COLO829 (cell line): Measurements from ENCODE around the gene TUT1.
A peak's percentile ranks its signal among the peaks of the same experiment; 100 is the strongest.
"Not testable (repeated sequence)": the region's sequence is repeated elsewhere in the genome, so short reads cannot be mapped to it uniquely, and the experiment has no call there.

Experiments
- DNase-seq: peaks from one replicate; pipeline ENCODE4 v3.0.0; 2012; ENCODE audit warnings: low spot score

Gene TUT1

DNA sequence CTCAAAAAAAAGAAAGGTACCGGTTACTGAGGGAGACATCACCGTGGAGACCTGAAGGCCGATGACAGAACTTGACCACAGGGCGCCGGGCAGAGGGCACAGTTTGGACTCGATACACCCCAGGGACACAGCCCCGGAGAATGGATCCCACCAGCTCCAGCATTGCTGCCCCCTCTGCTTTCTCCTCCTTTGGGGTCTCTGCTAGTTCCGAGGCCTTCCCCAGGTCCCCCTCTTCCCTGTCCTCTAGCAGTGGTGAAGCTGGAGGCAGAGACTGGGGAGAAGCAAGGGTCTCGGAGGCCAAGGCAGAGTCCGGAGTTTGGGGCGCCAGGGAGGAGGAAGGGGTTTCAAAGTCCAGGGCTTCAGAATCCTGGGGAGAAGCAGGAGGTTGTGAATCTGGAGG is 12.8 kb downstream of the TUT1 start:
- DNase-seq = no peak

DNA sequence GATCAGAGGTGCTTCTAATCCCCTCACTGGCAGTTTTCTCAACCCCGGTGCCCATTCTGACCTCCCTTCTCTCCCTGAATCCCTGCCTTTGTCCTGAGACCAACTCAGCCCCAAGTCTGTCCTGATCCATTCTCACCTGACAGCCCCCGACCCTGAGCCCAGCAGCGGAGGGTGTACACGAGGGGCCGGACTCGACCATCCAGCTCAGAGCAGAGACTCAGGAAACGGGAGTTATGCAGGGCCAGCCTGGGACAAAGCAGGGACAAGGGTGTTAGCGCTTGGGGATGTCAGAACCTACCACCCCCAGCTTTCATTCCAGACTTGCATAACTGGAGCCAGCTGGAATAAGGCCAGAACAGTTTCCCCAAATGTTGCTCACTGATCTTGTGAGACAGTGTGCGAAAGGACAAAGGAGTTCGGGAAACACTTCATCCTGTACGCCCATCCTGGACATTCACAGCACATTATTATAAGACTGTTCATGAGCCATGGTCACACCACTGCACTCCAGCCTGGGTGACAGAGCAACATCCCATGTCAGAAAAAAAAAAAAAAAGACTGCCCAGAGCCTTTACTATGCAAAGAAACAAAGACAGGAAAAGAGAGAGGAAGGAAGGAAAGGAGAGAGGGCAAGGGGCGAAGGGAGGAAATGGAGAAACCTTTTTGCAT is 14.1 kb downstream of the TUT1 start:
- DNase-seq = no peak

DNA sequence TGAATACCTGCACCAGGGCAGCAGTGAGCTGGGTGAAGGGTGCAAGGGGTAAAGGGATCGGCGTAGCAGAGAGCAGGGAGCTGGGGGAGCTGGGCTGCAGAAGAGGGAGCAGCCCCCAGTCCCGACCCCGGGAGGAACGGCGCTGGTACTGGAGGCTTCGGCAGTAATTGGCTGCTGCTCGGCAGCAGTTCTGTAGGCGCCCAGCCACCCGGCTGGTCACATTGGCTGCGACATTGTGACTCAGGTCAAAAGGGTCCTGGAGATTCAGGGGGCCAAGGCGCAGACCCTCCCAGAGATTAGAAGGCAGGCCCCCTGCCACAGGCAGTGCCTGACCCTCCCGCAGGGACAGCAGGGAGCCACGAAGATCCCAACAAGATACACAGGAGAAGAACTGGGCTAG is 15.5 kb downstream of the TUT1 start:
- DNase-seq = no peak

DNA sequence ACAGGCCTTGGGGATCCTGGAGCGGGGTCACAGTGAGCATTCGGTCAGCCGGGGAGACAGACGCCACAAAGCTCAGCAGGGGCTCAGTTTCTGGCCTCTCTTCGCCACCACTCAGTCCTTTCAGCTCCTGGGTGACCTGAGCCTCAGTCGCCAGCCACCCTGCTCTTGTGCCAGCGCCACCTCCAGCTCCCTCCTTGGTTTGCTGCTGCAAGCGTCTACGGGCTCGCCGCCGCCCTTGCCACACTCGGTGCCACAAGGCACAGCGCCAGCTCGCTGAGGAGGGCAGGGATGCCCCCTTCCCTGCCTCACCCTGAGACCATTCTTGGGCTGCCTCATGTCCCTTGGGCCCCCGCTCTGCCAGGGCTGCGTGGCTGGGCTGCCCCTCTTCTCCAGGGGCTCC is 16.2 kb downstream of the TUT1 start:
- no peak for DNase-seq

DNA sequence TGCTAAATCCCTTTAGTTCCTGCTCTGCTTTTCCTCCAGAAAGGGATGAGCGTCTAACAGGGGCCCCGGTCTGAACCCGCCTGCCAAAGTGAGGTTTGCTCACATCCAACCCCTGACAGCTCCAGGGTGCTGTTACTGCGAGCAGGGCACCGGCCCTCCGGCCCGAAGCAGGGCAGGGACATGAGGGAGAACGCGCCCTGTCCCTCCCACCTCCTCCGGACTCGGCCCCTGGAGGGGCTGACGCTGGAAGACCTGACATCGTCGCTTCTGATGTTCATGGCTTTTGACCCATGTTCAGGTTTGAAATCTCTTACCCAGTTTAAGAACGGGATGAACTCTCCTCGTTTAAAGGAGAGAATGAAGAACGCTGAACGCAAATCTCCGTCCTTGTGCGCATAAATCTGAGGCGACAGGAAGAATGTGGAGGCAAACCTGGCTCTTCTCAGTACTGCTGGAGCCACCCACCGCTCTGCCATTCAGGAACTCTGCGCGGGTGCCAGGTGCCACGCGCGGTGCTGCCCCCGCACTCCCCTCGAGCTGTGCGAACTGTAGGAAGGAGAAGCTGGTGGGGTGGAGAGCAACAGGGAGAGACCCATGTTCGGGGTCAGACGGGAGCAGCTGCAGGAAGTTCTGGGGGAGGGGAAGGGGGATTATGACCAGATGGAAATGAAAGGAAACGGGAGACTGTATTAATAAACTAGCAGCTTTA is 16.8 kb downstream of the TUT1 start:
- peak; percentile 22 for DNase-seq

DNA sequence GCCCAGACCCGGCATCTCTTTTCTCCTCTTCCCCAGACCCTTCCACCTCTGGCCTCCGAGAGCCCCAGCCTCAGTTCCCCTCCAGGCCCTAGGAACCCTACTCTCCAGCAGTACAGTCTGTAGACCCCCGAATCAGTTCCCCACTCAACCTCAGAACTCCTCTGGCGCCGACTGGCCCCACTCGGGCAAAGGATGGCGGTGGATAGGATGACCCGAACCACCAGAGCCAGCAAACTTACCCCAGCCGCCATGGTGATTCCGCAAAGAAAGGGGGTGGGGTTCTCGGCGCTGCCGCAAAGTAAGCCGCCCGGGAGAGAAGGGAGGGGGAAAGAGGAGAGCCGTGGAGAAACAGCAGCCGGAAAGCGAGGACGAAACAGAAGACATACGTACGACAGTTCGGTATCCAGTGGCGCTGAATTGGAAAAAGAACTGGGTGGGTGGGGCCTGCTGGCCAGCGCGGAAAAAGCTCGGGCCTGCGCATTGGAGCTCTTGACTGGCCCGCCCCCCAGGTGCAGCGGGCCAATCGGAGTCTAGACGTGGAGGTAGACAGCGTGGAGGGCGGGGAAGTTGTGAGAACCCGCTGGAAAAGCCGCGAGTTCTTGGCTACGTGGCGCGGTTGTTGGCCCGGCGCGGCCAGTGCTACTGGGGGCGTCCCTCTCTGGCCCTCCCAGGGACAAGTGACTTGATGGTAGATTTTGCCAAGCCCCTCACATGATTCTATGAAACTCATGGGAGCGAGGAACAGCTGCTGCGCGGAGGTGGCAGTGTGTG is 17.5 kb downstream of the TUT1 start, which contains the start of gene EEF1G:
TSS of gene EEF1G (minus strand) at position 300 of the 771 bp plus-strand sequence. CDS start at position 251, 49 bp downstream.
- peak; percentile 99 for DNase-seq

DNA sequence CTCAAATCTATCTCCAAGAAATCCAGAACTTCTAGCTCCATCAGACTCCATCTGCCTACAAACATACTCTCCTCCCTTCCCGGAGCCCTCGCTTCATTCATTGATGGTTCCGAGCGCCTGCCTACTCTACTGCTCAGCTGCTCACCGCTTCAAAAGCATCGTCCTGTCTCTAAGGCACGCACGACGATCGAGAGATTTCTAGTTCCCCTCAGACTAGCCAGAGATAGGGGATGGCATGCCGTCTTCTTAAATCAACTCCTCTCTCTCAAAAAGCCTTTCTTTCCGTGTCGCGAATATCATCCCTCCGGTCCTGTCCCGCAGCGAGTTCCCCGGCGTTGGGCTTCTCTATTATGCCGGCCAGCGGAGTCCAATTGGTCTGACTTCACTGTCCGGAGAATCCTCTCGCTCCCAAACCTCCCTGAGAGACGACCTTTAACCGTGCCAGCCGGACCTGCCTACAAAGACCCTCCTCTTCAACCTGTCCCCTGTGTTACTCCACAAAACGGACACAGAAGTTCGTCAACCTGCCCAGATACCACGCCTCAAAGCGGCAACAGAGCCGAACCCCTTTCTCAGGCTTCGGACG is 18.2 kb downstream of the TUT1 start:
- no peak for DNase-seq

DNA sequence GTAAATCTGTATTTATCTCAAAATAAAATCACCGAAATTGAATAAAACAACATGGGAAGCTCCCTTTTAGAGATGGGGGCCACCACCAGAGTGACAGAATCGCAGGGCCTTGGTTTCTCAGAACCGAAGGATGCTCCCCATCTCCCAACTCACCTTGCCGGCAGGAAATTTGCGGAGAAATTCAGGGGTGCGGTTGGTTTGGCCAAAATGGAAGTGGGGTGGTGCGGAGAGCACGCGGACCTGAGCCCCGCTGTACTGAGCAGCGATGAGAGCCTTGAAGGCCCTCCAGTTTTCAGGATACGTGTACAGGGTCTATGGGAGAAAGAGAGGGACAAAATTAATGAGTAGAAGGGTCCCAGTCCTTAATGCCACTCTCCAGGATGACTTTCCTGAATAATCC is 18.9 kb downstream of the TUT1 start:
- no peak for DNase-seq

DNA sequence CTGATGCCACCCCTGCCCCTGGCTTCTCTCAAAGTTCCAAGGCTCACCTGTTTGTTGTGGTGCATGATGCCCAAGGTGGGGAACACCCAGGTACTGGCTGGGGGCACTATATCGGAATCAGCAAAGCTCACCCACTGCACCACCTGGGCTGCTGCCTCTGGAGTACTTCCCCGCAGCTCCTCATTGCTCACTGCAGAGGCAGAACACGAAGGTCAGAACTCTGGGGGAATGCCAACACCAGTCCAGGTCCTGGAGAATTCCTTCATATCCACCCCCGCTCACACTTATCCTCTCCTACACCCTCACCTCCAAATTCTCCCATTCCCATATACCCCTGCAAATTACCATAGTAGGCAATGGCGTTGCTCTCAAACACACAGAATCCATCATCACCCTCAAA is 19.8 kb downstream of the TUT1 start:
- DNase-seq = not testable (repeated sequence)

DNA sequence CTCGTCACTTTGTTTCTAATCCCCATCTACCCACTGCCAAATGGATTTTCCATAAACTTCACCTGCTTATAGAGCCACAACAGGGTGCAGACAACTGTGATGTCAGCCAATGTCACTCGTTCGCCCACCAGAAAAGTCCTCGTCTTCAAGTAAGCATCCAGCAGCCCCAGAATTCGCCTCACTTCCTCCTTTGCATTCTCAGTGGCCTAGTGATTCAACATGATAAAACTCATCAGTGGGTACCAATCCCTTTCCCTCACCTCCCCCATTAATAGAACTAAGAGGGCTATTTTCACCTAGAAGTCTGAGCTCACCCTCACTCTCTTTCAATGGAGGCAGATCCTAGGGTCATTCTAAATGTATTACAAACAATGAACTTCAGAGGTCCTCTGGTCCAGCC is 20.4 kb downstream of the TUT1 start:
- DNase-seq = not testable (repeated sequence)

DNA sequence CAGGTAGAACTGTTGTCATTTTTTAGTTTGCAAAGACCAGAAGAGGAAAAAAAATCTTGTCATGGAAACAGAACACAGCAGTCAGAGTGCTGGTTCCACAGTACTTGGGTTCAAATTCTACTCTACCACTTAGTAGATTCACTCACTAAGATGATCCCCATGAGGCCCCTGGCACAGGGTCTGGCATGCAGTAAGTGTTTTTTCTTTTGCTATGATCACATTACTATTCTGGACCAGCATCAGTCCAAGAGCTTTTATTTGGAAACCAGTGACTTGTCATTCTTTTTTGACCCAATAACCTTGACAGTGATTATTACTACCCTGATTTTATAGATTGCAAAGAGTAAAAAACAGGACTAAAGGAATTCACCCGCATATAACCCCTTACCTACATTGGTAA is 21.7 kb downstream of the TUT1 start:
- DNase-seq = no peak

DNA sequence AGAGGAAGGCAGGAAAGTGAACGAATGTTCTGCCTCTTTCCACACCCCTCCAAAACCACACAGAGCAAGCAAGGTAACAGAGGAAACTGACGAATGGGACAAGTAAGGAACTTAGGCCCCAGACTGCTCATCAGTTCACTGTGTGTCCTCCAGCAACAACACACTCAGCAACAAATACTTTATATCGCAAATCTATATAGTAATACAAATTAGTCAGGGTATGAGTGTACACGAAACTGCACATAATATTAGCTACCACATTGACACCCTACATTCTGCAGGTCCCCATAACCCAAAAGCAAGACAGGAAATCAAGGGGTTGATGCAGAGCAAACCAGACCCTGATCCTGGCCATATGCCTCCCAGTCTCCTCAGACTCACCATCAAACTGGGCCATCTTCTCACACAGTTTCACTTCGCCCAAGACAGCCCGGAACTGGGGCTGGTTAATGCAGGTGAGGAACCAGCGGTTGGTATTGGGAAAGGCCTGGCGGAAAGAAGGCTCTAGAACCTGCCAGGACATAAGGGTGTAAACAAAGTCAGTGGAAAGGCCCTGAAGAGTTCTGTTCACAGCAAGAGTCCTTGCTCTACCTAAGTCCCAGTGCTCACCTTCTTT is 24.2 kb downstream of the TUT1 start:
- DNase-seq = no peak

DNA sequence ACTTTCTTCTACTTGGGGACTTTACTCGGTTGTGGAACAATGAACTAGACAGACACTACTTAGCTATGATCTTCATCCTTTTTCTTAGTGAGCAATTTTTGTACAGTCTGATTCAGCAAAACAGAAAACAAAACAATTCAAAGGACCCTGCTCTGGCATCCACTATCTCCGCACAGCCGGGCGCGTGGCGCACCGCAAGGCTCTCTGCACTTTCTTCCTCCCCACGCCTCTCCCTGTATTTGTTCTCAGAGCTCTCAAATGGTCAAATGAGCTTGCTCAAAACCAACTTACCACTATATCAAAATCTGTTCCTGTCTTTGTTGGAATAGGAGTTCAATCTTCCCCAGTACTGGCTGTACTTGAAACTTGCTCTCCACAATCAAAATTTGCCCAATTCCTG is 25.1 kb downstream of the TUT1 start:
- no peak for DNase-seq

DNA sequence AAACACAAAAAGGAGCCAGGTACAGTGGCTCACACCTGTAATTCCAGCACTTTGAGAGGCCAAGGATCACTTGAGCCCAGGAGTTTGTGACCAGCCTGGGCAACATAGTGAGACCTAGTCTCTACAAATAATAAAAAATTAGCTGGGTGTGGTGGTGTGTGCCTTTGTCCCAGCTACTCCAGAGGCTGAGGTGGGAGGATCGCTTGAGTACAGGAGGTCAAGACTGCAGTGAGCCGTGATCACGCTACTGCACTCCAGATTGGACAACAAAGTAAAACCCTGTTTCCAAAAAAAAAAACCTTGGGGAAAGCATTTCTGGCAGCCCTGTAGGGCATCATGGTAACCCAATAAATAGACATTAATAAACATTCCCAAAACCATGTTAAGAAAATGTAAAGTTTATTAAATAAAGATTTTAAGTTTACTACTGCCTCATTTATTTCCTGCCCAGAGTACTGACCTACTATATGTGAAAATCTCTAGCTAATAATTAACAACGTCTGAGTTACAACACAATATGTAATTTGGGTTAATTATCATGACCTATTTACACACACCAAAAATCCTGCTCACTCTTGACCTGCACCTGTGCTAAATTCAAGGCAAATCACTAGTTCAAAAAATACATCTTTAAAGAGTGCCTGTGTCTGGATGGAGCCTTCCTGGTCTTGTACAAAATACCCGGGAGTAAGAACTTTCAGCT is 26.1 kb downstream of the TUT1 start:
- no peak for DNase-seq

DNA sequence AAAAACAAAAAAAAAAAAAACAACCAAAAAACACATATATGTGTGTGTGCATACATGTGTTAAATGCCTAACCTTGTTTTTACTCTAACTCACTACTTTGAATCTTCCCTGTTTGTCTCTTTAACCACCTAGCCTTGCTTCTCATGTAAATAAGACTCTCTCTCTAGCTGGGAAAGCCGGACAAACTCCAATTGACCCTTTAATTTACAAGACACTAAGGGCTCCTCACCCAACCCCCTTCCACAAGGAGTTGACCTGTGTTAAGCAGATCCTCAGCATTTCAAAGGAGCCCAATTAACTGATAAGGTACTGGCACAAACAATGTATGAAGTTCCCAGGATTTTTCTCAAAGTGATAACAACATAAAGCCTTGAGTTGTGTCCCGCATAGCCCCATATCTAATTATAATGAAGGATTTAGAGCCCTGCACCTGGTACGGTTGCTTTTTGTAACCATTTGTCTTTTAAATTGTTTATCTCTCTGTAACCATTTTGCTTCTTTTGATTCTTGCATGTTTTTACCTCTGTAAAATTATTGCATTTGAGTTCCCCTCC is 29.6 kb downstream of the TUT1 start:
- not testable (repeated sequence) for DNase-seq

DNA sequence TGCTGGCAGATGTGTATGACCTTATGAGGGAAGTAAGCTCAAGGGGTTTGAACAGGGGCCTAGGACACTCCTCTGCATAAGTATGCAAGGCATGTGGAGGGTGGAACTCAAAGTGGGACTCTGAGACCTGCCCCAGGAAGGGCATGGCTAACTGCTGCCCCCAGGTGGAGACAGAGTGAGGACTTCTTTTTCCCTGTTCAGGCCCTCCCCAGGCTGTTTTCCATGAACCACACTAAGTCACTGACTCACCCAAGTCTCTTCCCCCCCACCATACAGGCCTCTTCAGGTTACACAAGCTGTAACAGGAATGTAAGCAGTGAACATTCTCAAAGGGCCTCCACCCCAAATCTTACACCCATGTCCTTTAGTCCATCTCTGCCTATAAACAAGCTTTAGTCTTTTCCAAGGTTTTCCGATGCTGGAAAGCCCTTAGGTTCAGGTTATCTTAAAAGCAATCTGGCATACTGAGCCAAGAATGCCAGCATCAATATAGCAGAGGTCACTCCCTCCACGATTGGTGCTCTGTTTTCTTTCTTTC is 30.7 kb downstream of the TUT1 start:
- peak; percentile 75 for DNase-seq

DNA sequence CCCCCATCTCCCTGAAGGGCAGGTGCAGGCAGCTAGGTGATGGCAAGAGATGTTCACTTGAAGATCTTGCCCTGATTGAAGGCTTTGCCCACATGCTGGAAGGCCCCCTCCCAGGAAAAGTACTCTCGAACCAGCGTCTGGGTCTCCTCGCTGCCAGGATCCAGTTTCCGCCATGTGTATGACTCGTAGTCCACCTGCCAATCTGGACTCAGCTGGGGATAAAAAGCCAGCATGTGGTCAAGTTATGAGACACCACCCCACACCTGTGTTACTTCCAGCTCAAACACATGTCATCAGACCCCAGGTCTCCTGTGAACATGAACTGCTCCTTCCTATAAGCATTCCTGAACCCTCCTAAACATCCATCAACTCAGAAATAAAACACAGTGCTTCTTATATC is 31.7 kb downstream of the TUT1 start:
- not testable (repeated sequence) for DNase-seq

DNA sequence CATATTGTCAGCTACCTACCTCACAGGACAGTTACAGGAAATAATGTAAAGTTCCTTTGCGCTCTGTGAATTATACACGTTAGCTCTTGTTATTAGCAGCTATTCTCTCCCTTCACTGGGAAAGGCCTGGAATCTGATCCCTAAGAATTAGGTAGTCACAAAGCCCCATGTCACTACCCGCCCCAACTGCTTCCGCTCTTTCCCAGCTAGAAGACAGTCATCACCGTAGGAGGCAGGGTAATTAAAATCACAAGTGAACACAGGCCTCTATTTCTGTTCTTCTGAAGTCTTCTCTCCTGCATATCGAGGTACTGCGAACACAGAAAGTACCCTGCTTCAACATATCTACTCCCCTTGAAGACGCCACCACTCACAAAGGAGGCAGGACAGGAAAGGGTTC is 32.1 kb downstream of the TUT1 start:
- no peak for DNase-seq

DNA sequence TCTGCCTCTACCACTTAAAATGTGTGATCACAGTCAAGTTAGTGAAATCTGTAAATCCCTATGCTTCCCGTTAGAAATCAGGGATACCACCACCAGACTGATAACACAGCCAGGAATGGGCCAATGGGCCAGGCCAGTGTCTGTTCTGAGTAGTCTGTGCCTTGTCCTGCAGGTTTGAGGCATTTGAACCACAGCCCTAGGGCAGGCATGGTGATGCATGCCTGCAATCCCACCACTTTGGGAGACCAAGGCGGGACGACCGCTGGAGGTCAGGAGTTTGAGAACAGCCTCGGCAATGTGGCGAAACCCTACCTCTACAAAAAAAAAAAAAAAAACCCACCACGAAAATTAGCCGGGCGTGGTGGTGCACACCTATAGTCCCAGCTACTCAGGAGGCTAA is 32.7 kb downstream of the TUT1 start:
- no peak for DNase-seq

DNA sequence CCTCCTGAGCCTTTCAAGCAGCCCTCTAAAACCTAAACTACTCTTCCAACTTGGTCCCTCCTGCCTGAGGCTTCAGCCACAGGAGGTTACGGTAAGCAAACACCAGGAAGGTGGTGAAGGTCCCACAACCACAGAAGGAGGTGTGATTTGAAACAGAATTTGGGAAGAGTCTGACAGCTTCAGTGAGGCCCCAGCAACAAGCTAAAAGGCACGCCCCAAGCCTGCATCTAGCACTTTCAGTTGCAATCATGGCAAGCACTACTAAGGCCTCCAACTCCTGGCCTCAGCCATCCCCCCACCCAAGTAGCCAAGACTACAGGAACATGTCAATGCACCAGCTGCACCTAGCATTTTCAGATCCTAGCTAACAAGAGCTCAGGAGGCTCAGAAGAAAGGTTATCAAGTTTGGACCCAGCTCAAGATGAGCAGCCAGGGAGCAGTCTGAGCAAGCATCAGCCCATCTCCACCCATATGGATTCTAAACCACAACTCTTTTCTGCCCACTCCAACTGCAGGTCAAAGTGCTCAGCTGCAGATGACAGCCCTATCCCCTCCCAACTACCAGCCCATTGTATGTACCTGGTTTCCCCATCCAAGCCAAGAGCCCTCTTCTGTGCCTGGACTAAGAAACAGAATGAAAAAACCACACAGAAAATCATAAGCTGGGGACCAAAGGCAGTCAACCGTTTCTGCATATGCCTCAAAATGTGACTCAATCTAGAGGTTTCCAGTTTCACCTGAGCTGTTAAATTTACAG is 34.3 kb downstream of the TUT1 start:
- no peak for DNase-seq
